NCI-H1417 (cell line): Measurements from ENCODE around the gene NTPCR.
"Not testable (repeated sequence)": the region's sequence is repeated elsewhere in the genome, so short reads cannot be mapped to it uniquely, and the experiment has no call there.

Experiments
- DNase-seq, 3 experiments: peaks; one replicate each; lab custom pipeline; 2025; lab: John Stamatoyannopoulos, UW

NTPCR gene

DNA sequence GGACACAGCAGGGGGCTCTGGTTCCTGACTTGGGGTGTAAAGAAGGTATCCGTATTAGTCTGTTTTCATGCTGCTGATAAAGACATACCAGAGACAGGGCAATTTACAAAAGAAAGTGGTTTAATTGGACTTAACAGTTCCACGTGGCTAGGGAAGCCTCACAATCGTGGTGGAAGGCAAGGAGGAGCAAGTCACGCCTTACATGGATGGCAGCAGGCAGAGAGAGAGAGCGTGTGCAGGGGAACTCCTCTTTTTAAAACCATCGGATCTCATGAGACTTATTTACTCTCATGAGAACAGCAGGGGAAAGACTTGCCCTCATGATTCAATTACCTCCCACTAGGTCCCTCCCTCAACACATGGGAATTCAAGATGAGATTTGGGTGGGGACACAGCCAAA, 23.2 kb upstream of the NTPCR start:
- DNase-seq, result not testable (repeated sequence)

DNA sequence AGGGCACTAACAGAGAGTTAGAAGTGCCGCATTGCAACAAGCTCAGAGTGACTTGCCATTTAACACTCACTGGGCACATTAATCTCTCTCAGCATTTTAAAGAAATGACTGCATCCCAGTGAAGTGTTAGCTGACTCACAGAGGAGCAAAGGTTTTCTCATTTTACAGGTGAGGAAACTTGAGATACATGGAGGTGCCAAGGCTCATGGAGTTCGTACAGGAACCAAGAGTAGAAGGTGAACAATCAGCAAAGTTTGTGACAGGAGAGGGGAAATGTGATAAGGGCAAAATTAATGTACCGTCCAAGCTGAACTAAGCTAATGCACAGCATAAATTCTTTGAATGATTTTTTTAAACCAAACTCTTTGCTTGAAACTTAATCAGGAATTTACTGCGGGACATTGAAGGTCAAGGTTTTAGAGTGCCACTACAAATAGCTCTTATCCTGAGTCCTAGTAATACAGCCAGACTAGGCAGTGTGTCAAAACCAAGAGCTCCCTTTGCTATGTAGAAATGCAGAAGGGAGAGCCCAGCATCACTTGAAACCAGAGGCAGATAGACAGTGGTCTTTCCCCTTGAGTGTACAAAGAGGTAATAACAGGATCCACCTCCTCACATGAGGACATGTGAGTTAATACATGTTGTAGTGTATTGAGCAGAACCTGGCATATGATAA, 22.4 kb upstream of the NTPCR start:
- no peak for DNase-seq

DNA sequence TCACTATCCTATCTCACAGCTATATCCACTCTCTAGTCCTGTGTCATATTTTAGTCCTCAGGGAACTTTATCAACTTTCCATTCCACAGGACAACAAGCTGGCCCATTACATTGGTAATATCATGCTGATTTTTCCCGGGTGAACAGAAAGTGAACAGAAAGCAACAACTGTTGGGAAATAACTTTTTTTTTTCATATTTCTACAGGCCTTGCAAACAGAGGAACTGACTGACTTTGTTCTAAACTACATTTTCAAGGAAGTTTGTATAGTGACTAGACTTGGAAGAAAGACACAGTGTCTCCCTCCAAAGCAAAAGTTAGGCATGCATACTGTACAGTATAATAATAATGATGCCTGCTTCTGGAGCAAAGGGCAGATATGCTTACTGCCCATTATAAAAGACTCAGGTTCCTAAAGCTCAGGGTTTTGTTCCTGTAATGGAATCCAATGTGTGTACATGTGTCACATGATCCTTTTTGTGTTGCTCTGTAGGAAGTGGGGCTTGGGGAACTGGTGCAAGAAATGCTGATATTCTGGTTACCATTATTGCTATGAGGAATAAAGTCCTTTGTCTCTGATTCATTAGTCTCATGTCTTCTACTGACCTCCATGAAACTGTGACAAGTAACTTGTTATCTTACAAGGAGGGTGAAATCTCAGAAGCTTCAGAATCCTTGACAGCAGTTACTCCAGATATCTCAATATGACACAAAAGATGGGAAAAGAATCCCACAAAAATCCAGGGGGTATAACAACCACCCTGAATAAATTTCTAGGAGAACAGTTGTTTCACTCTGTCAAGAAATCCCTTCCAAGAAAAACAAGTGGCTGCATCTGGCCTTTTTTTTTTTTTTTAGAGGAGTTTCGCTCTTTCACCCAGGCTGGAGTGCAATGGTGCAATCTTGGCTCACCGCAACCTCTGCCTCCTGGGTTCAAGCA, 17.7 kb upstream of the NTPCR start:
- no peak for DNase-seq

DNA sequence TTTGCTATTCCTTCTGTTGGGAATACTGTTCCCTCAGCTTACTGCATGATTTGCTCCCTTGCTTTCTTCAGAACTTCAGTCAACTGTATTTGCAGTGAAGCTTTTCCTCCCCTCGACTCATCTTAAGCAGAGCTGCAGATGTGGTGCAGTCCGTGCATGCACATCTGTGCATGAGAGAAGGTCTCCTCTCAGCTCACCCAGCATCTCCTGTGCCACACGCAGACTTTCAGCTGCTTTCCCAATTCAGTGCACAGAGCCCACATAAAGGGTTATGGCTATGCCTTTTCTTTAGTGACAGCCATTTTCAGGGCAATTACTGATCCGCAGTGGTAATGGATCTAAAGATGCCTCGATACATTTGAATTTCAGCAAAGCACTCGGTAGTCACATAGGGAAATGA, 13.5 kb upstream of the NTPCR start:
- no peak for DNase-seq

DNA sequence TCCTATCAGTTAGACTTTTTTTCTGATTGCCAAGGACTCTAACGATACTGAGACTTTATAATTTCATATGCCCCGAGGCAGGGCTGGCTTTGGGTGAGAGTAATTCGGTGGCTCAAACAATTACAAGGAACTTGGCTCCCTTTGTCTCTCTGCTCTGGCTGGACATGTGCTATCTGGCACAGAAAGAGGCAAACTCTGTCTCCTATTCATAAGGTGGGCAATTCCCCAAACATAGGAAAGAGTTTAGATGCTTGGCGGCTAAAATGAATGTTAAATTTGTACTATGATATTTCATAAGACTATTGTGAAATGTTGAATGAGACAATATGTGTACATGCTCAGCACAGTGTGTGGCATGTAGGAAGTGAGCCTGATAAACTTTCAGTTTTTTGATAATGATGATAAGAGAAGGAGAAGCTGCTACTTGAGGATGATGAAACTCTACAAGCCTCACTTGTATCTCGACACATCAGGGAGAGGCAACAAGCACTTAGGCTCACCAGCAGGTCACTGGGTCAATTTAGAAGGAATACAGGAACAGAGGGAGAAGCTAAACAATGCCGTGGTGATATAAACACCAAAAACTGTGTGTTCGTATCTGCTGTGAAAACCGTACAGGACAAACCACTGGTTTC, 12.6 kb upstream of the NTPCR start:
- DNase-seq, result no peak

DNA sequence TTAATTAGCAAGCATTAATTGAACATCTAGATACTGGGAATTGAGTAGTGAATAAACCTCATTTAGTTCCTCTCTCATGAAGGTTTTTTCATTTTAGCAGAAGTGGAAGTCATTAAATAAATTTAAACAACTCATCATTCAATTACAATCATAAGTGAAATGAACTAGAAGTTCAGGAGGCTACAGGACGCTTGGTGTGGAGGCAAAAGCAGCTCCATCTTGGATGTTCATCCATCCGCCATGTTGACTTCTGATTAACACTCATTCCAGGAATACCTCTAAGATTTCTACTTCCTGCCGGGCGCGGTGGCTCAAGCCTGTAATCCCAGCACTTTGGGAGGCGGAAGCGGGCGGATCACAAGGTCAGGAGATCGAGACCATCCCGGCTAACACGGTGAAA, 11.5 kb upstream of the NTPCR start:
- DNase-seq, result no peak

DNA sequence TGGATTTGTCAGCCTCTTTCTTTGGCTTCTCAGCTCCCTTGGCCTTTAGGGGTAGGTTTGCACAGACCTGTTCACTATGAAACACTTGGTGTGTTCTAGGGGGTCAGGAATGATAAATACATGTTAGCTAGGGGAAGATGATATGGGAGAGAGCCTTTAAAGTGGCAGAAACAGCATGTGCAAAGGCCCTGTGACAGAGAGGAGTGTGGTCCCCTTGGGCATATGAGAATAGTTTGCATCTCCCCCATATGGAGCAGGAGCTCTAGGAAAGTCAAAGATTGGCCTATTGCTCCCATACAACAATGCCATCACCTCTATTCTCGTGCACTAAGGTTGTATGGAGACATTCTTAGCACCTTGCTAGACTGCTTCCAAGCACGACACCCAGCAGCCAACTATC, 10.7 kb upstream of the NTPCR start:
- DNase-seq, result no peak

DNA sequence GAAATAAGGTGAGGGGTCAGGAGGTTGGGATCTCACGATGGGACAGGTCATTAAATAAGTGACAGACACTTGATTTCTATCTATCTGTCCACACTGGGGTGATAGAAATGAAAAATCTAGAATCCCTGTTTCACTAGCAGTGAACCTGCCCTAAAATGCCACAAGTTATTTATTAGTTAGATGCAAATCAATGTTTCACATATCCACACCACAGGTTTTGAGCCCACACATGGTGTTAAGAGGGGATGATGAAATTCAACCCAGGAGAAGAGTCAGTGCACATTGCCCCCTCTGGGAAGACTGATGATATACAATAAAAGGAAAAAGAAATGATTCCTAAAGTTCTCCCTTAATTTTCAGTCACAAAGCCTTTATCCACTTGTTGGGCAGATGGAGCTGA, 10.1 kb upstream of the NTPCR start:
- DNase-seq, result no peak

DNA sequence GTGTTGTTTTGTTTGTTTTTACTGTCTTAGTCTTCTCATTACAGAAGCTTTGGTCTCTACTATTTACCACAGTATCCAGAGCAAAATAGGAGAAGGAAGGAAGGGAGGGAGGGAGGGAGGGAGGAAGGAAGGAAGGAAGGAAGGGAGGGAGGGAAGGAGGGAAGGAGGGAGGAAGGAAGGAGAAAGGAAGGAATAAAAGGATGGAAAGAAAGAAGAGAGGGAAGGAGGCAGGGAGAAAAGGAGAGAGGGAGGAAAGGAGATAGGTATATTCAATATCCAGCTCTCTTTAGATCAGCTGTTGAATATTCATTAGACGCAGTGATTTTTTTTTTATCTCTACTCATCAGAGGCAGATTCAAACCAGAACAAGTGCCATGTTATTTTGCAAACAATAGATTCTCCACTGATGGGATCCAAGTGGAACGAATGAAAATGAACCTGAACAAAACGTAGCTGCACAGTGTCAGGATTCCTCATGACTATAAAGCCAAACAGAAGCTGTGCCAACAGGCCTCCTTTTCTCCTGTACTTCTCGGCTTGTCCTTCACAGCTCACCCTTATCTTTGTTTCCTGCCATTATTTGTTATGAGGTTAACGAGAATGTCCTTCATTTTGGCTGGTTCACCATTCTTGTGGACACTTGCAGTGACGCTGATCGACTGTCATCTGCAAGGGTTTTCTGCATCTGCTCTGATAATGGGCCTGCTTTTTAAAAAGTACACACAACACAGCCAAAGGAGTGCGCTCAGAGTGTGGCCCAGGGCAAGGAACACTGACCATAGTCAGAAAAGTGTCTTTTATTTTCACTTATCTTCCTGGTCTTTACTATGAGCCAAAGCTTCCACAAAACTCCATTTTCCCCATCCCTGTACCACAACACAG, 7.8 kb upstream of the NTPCR start:
- DNase-seq, result no peak

DNA sequence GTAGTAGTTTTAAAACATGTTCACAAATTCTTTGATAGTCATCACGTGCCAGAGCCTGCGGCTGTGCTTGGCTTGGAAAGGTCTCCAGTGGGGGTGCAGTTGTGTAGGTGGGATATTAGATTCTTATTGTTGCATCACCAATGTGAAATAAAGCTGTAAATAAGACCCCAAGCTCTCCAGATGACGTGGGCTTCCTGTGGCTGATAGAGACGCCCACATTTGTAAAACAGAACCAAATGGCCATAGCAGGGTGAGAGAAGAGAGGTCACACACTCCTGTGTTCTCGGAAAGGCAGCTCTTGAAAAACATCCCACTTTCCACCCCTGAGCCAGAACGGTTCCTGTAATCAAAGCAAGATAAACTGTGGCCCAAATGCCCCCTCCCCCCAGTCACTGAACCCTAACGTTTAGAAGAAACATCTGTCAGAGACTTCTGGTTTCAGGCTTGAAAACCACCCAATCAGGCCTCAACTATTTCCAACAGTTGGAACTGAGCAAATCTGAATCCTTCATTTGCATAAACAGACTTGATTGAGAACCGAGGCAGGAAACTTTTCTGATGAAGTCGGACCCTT, 6.6 kb upstream of the NTPCR start:
- no peak for DNase-seq

DNA sequence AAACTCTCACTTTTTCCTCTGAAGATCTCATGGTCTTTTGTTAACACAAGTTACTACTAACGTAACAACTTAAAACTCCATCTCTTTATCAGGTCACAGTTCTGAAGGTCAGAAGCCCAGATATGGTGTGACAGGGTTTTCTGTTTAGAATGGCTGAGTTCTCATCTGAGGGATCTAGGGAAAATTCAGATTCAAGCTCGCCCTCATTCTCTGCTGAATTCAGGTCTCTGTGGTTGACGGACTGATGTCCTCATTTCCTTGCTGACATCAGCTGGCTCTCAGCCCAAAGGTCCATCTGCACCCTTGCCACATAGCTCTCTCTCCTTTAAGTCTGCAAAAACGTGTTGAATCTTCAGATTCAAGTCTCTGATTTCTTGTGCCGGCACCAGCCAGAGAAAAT, 6.1 kb upstream of the NTPCR start:
- no peak for DNase-seq

DNA sequence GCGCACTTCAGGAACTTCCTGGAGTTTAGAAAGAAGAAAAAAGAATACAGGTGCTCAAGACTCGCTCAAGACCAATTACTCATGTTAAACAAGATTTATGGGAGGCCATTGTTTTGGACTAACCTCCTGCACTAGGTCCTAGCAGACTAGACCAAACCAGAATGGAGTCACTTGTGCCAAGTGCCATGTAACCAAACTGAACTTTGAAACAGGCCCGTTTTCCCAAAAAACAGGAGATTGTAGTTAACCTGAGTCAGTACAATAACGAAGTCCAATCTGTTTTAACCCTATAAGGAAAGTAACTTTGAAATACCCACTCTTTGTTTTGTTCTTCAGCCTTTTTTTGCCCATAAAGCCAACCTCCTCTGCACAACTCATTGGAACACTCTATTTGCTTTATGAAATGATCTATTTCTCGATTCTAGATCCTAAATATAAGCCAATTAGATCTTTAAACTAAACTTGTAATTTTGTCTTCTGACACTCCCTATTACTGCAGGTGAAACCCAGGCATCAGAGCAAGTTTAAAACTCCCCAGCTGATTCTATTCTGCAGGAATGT, 695 bp upstream of the NTPCR start:
- no peak for DNase-seq

DNA sequence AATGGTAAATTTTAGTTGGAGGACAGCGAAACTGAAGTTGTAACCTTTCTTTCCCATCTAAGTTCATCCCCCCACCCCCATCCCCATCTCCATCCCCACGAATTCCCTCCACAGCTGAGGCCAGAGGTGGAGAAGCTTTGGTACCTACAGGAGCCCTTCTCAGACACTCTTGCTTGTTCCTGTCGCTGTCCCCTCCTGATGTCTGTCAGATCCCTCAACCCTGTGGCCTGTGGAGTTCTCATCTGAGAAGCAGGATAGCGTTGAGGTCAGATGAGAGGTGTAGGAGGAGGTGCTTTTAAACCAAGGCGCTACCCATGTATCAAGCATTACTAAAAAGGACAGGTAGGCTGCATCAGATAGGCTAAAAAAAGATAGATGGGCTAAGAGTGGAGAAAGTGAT, 769 bp downstream of the NTPCR start:
- DNase-seq, result no peak

DNA sequence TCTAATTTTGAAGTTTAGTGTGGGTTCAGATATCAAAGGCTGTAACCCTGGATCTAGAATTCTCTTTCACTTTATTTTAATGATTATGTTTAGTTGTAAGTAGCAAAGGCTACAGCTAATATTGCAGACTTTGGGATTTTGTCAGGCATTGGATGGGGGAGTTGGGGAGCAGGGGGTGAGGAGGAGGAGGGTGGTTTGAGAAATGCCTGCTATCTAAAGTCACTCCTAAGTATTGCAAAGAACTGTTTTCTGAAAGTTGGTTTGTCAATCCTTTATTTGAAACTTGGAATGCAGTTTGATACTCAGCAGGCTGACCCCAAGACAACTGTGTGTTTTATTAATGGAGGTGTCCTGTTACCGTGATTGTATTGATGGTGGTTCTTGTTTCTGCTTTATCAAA, 1.2 kb downstream of the NTPCR start:
- DNase-seq, result no peak

DNA sequence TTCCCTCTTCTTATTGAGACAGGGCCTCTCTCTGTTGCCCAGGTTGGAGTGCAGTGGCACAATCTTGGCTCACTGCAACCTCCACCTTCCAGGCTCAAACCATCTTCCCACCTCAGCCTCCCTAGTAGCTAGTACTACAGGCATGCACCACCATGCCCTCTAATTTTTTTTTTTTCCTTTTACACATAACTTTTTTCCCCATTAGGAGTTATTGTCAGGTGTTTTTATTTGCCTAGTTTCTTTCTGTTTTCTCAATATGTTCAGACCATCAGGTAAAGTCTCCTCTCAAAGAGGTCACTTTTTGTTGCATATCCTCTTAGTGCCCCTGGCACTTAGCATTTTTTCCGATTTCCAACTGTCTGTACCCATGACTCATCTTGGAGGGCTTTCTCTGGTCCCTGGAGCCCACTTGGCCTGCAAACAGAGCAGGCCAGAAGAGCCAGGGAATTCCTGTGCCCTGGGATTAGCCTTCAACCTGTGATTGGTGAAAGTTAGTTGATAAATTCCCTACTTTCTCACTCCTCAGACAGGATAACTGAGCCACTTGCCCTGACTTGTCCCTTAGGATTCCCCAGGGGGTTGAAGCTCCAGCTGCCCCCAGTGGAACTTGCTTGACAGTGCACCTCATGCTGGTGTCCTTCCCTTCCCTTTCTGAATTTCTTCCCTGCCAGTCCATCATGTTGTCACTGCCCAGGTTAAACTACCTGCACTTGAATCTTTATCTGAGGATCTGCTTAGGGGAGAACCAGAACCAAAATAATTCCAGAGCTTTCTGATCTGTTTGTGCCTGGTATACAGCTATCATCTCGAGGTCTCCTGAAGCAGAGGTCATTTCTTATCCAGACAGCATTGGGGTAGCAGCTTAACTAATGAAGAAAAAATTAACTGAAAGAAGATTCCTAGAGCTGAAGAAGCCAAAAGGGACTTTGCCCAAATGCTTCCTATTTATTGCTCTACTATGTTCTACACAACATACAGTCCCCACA, 2.4 kb downstream of the NTPCR start:
- peak; percentile 9 to 52 (median 23) for DNase-seq

DNA sequence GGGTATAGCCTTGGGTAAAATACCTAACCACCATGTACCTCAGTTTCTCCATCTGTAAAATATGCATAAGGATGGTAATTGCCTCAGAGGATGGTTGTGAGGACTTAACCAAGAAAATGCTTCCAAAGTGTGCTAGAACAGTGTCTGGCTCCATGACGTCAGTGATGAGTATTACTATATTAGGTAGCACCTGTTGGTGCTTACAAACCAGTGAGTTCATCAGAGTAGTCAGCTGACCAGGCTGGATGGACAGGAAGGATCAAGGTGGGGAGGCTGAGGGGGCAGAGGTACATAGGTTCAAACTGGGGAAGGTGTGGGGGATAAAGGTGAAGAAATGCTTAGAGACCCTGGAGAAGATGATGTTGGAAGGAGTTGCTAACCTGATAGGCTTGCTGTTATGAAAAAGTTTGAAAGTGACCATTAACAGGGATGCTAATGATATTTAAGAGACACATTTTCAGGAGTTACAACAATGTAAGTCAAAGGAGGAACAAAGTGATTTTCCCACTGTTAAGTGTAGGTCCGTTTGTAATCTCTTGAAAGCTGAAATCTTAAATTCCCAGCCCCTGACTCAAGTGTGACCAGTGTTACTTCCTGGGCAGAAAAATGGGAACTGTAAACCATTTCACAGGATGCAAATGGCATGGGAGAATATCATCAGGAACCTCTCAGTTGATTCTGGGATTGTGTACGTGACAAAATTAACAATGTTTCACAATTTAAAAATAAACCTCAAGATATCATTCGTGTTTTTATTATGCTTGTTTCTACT, 4.4 kb downstream of the NTPCR start:
- no peak for DNase-seq

DNA sequence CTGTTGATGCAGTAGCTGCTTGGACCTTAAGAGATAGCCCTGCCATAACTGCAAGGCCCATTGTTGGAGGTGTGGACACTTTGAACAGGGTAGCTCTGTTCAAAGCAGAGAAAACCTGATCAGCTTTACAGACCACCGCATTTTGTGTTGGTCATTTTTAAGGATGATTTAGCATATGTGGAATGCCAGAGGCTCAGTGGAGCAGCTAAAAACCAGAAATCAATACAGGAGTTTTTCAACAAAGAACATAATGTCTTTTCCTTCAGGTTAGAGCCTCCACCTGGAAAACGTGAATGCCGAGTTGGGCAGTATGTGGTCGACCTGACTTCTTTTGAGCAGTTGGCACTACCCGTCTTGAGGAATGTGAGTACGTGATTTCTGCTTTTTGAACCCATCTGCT, 5.7 kb downstream of the NTPCR start:
- DNase-seq, result no peak

DNA sequence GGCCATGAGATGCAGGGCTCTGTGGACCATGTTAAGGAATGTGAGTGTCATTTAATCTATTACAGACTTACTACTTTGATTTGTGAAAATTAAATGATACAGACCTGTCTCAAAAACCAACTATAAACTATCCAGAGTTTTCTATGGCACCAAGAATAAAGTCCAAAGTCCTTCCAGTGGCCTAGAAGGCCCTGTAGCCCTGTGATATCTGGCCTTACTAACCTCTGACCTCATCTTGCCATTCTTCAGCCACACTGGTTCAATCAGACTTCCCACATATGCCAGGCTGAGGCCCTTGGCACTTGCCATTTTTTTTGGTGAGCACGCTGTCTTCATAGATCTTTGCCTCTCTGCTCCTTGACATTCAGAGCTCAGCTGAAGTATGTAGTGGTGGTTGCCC, 7.7 kb downstream of the NTPCR start:
- no peak for DNase-seq
